Progenitor cell of endocrine pancreas (in vitro differentiated cells): Measurements from ENCODE around the gene MAST4. TPM values are rescaled to one million over a fixed set of nuclear protein-coding genes. Genes with fewer than 3 reads are reported as not detected.

Experiments
- DNase-seq: peaks from one replicate; pipeline ENCODE4 v3.0.0; 2021; ENCODE audit warnings: low spot score; ENCODE audit not compliant: unreplicated experiment
- H3K27ac Mint-ChIP-seq: 2 replicates; pipeline ENCODE4 v1.8.0; 2021; ENCODE audit warnings: mild to moderate bottlenecking, moderate library complexity, mixed read lengths
- H3K27me3 Mint-ChIP-seq: 2 replicates; pipeline ENCODE4 v1.8.0; 2021; ENCODE audit warnings: mixed read lengths
- H3K36me3 Mint-ChIP-seq: 2 replicates; pipeline ENCODE4 v1.8.0; 2022; ENCODE audit warnings: mixed read lengths; ENCODE audit not compliant: insufficient read depth
- H3K4me1 Mint-ChIP-seq: 2 replicates; pipeline ENCODE4 v1.8.0; 2021; ENCODE audit warnings: low read depth, mixed read lengths
- H3K4me3 Mint-ChIP-seq: 2 replicates; pipeline ENCODE4 v1.8.0; 2021; ENCODE audit warnings: low read depth, mild to moderate bottlenecking, moderate library complexity, mixed read lengths
- H3K9me3 Mint-ChIP-seq: 2 replicates; pipeline ENCODE4 v1.8.0; 2021; ENCODE audit warnings: low read depth, mixed read lengths
- total RNA-seq: library from RNA; stranded (reverse); gene quantifications from 2 replicates; pipeline ENCODE4 v1.2.1, GENCODE V29; 2021
- TF ChIP-seq, protein P1 (sequence below): fragments of 200-600 bp; sonication (generic); IDR thresholded peaks from one replicate; pipeline ENCODE4 v1.5.0; 2021; ENCODE audit warnings: antibody characterized with exemption, mild to moderate bottlenecking; ENCODE audit not compliant: unreplicated experiment

Gene MAST4
- total RNA-seq, 1 donor from 2014 or later, result 45.3 TPM

DNA sequence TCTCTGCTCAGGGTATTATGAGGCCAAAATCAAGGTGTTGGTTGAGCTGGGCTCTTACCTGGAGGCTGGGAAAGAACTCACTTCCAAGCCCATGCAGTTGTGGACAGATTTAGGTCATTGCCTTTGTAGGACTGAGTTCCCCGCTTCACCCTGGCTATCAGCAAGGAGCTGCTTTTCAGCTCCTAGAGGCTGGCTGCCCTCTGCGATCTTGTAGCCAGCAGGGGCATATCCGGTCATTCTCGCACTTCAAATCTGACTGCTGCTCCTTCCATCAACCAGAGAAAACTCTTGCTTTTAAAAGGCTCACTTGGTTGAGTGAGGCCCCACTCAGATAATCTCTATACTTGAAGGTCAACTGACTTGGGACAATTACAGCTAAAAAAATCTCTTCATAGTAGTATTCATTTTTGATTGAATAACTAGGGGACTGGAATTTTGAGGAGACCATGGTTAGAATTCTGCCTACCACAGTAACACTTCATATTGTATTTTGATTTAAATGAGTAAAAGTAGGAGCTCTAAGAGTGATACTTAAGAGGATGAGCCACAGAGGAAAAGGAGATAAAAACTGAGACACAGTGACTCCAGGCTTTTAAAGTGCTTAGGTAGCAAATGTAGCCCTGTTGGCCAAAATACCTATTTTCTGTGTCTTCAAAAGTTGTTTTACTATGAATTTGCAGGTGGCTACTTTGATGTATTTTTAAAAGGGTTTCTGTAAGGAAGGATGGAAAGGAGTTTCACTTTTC is 463.0 kb downstream of the MAST4 start:
- Mint-ChIP-seq H3K27me3 (no peaks in the 10 kb centered on the region), H3K27ac (peak overlapping the region; percentile 30), H3K4me3 (no peak overlapping the region), H3K9me3 (no peaks in the 10 kb centered on the region), H3K36me3 (peaks cover 1% of the 10 kb centered on the region), H3K4me1 (peaks cover 8% of the 10 kb centered on the region)
- TF ChIP-seq, protein P1, sequence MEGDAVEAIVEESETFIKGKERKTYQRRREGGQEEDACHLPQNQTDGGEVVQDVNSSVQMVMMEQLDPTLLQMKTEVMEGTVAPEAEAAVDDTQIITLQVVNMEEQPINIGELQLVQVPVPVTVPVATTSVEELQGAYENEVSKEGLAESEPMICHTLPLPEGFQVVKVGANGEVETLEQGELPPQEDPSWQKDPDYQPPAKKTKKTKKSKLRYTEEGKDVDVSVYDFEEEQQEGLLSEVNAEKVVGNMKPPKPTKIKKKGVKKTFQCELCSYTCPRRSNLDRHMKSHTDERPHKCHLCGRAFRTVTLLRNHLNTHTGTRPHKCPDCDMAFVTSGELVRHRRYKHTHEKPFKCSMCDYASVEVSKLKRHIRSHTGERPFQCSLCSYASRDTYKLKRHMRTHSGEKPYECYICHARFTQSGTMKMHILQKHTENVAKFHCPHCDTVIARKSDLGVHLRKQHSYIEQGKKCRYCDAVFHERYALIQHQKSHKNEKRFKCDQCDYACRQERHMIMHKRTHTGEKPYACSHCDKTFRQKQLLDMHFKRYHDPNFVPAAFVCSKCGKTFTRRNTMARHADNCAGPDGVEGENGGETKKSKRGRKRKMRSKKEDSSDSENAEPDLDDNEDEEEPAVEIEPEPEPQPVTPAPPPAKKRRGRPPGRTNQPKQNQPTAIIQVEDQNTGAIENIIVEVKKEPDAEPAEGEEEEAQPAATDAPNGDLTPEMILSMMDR, result no peak
- no peak for DNase-seq

DNA sequence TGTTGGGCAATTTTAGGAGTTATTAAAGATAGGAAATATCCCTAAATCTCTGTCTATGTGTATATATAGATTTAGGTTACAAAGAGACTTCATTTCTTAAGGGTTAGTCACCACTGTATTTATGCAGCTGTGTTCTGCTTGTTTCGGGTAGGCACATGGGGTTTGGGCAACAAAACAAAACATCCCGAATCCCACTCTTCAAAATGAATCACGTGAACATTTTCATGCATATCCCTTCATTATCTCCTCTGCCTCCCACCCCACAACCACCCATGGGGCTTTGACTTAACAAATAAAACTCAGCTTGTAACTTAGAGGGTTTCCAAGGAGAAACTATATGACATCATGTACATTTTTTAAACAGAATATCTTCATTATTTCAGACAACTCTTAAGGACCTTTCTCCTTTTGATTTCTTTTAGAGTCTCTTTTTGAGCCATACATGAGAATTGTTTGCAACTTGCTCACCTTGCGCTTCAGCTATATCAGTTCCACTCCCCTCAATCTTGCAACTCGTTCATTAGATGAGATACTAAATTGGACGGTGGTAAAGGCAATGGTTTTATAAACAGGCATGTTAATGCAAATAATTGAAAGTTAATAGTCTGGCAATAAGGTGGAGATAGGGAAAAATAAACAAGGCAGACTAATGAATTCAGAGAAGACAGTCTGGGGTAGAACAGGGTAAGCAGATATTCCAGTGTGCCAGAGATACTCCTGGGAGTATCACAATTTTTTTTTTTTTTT is 463.7 kb downstream of the MAST4 start:
- Mint-ChIP-seq H3K4me1 (peaks cover 8% of the 10 kb centered on the region), H3K9me3 (no peaks in the 10 kb centered on the region), H3K36me3 (peaks cover 1% of the 10 kb centered on the region), H3K27me3 (no peaks in the 10 kb centered on the region), H3K27ac (no peak overlapping the region), H3K4me3 (no peak overlapping the region)
- no peak for DNase-seq
- TF ChIP-seq, protein P1, result no peak

DNA sequence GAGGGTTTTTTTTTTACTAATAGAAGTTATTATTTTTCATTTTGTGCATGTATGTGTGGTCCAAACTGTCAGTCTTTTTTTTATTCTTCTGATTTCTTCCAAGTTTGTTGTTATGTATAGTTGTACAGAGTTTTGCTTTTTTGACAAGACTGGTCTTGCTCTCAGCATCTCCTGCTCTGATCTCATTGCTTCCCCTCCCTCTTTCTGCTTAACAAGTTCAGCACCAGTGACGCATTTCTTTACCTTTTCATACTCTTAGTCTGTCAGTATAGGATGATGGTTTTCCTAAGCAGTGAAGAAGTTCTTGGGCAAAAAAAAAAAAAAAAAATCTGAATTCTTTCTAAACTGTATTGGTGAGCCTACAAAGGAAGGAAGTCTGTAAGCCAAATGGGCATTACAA is 465.3 kb downstream of the MAST4 start:
- DNase-seq, result no peak
- peaks cover 16% of the 10 kb centered on the region for H3K4me1 Mint-ChIP-seq
- peaks cover 1% of the 10 kb centered on the region for H3K36me3 Mint-ChIP-seq
- TF ChIP-seq, protein P1, result no peak
- no peak overlapping the region for H3K4me3 Mint-ChIP-seq
- H3K27me3 Mint-ChIP-seq, result no peaks in the 10 kb centered on the region
- peak overlapping the region; percentile 7 for H3K27ac Mint-ChIP-seq
- H3K9me3 Mint-ChIP-seq, result no peaks in the 10 kb centered on the region

DNA sequence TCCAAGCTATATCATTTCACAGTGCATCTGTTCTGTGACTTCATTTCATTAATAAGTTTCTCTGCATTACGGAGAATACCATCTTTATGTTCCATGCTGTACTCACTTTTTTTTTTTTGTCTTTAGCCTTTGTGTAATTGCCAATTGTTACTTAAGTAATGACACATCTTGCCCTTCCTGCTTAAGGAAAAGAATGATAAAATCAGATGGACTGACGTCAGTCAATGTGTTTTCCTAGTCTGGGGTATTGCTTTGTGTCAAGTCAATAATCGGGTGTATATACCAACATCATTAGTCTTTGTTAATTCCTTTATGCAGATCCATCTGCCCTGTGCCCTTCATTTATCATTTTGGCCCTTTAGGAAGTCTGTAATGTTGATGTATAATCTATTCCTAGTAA is 466.9 kb downstream of the MAST4 start:
- peaks cover under 1% of the 10 kb centered on the region for H3K36me3 Mint-ChIP-seq
- H3K4me1 Mint-ChIP-seq, result peaks cover 20% of the 10 kb centered on the region

DNA sequence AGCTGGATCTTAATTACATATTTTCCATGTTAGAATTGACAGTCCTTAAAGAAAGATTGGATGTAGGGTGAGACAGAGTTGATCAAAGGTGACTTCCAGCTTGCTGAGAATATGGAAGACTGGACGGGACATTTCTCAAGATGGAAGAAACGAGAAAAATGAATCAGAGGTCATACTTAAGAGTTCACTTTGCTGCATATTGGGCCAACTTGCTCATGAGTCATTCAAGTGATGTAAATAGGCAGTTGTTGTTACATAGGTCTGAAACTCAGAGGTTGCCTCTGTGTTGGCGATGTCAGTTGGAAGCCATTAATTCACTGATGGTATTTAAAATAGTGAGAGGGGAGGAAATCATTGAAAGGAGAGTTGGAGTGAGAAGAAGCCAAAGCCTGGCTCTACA is 467.6 kb downstream of the MAST4 start:
- peaks cover 17% of the 10 kb centered on the region for H3K4me1 Mint-ChIP-seq
- H3K9me3 Mint-ChIP-seq, result no peaks in the 10 kb centered on the region
- peaks cover 1% of the 10 kb centered on the region for H3K36me3 Mint-ChIP-seq
- no peak overlapping the region for H3K27ac Mint-ChIP-seq
- H3K27me3 Mint-ChIP-seq, result no peaks in the 10 kb centered on the region
- TF ChIP-seq, protein P1, result no peak
- no peak for DNase-seq
- no peak overlapping the region for H3K4me3 Mint-ChIP-seq

More for the DNA sequence above, 466.9 kb downstream of the MAST4 start:
- Mint-ChIP-seq H3K27me3 (no peaks in the 10 kb centered on the region), H3K4me3 (no peak overlapping the region), H3K9me3 (no peaks in the 10 kb centered on the region), H3K27ac (no peak overlapping the region)
- DNase-seq, result no peak
- TF ChIP-seq, protein P1, result no peak
